Measurements from ENCODE around the gene SLC2A9.
"Not testable (repeated sequence)": the region's sequence is repeated elsewhere in the genome, so short reads cannot be mapped to it uniquely, and the experiment has no call there.

SLC2A9 gene

DNA sequence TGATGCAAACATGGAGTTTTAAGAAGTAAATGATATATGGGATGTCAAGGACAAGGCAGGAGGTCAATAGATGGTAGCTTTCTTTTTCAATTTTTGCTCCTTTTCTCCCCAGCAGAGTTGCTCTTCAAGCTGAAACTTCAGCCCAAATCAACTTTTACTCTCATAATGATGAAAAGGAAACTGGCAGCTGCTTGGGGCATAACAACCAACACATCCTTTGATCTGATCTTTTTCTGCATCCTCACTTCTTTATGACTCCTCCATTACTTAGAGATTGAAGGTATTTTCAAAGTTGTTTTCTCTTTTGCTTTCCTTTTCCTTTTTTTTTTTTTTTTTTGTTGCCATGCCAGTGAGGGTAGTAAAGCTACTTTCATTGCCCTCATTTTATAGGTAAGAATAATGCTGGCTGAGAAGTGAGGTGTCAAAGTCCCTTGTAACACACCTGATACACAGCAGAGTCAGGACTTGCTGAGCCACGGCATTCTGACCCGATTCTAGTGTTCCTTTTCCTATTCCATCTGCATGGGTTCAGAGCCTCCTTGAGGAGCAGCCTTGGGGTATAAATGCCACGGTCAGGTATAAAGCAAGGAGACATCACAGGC is 26.9 kb downstream of the SLC2A9 start:
- no peak for DNase-seq

GRCh38 chr4:9989918-9990635 is 31.2 kb downstream of the SLC2A9 start:
- DNase-seq = no peak

DNA sequence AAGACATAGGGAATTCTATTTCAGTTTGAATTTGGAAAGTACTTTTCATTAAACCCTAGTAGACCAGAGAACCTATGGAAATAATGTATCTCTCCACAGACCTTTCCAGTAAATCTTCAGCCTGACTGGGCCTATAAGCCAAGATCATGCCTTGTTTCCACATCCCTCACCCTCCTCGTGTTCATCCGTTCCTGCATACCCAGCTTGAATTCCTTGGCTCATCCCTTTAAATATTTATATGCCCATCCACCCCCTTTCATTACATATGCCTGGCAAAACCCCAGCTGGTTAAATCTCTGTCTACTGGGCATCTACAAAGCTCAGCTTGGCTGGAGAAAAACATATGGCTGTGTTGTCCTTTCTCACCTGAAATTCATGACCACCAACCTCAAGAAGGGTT is 32.4 kb downstream of the SLC2A9 start:
- DNase-seq = no peak

GRCh38 chr4:9988363-9988749 is 32.9 kb downstream of the SLC2A9 start:
- DNase-seq = no peak

DNA sequence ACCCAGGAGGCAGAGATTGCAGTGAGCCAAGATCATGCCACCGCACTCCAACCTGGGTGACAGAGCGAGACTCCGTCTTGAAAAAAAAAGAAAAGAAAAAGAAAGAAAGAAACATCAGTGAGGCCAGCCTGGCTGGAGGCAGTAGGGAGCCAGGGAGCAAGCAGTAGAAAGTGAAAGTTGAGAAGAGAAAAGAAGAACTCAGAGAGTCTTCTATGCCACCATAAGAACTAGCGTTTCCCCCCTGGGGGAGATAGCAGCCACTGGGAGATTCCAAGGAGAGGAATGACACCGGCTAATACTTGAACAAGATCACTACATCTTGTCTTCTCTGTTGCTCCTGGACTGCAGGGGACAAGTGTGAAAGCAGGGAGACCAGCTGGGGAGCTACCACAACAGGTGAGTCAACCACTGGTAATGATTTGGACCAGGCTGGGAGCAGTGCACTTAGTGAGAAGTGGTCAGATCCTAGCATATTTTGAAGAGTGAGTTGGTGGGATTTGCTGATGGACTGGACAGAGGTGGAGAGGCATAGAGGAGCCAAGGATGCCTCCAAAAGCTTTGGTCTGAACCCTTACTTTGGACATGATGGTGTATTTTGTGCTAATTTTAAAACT is 33.4 kb downstream of the SLC2A9 start:
- DNase-seq = no peak

DNA sequence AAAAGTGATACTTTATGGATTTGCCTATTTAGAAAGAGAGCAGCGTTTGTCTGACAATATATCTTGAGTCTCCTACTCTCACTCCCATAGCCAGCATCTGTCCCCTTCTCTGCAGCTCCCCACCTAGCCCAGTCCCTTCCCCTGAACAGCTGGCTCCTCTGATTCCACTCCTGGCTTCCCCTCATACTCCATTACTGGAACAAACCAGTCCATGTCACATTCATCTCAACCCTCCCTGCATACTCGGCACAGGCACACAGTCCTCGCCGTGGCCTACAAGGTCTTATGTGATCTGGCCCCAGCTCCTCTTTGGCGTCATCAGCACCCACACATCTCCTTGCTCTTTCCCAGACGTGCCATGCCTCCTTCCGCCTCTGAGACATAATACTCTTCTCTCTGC is 36.7 kb downstream of the SLC2A9 start:
- DNase-seq = no peak

- DNase-seq = no peak
Measured at GRCh38 chr4:9983211-9983610, 38.1 kb downstream of the SLC2A9 start.

DNA sequence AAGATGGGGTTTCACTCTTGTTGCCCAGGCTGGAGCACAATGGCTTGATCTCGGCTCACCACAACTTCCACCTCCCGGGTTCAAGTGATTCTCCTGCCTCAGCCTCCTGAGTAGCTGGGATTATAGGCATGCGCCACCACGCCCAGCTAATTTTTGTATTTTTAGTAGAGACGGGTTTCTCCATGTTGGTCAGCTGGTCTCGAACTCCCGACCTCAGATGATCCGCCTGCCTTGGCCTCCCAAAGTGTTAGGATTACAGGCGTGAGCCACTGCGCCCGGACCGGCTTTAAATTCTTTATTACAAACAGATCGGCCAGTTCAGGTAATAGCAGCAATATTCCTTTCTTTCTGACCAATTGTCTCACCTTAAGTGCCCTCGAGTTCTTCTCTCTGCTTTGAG is 39.4 kb downstream of the SLC2A9 start:
- DNase-seq = not testable (repeated sequence)

- no peak for DNase-seq
Measured at GRCh38 chr4:9980898-9981297, 40.4 kb downstream of the SLC2A9 start.

- DNase-seq = no peak
Measured at GRCh38 chr4:9979101-9979701, 42.1 kb downstream of the SLC2A9 start.

- DNase-seq = no peak
Measured at GRCh38 chr4:9977518-9978031, 43.7 kb downstream of the SLC2A9 start.

GRCh38 chr4:9976781-9977180 is 44.5 kb downstream of the SLC2A9 start:
- no peak for DNase-seq

- no peak for DNase-seq
Measured at GRCh38 chr4:9976293-9976692, 45.0 kb downstream of the SLC2A9 start.

GRCh38 chr4:9971711-9972110 is 49.6 kb downstream of the SLC2A9 start:
- DNase-seq = no peak

GRCh38 chr4:9970399-9971011 is 50.8 kb downstream of the SLC2A9 start:
- DNase-seq = no peak

GRCh38 chr4:9969526-9970398 is 51.5 kb downstream of the SLC2A9 start:
- DNase-seq = no peak

GRCh38 chr4:9968472-9968871 is 52.8 kb downstream of the SLC2A9 start:
- no peak for DNase-seq

GRCh38 chr4:9964879-9965278 is 56.4 kb downstream of the SLC2A9 start:
- no peak for DNase-seq

DNA sequence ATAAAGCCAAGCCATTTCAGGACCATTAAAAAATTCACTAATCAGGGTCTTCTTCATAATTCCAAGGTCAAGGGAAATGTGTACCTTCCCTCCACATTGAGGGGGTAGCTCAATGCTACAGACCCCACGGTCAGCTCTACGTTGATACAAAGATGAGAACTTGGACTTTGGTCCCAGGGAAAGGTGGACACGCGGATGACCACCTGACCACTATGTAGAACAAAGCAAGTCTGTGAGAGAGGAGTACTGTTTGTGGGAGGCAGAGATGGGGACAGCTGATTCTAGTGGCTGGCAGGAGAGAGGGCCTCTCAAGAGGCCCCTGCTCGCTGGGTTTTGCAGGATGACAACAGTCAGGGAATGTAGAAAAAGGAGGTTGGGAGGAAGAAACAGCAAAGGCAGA is 58.0 kb downstream of the SLC2A9 start:
- DNase-seq = no peak

- no peak for DNase-seq
Measured at GRCh38 chr4:9962611-9963314, 58.5 kb downstream of the SLC2A9 start.

GRCh38 chr4:9954468-9954867 is 66.8 kb downstream of the SLC2A9 start:
- no peak for DNase-seq

DNA sequence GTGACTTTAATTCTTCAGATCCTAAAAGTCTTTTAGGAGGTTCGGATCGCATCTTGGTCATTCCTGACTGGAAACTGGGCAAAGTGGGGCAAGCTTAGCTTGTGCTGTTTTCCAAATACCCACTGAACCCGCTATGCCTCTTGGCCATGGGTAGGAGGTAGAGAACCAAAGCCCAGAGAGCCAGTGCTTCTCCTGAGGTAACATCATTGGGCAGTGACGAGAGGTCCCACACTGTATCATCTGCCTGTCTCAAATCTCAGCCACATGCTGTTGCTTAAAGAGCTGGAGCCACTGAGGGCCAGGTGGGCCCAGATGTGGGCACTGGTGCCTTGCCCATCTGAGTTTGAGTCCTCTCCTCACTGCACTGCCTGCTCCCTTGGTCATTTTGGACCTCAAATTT is 68.2 kb downstream of the SLC2A9 start:
- DNase-seq = no peak
